OCI-LY7 (cell line): ENCODE results near the gene PARD3.

Source experiments
- CTCF ChIP-seq: fragments of 200-600 bp; sonication (generic); conservative IDR thresholded peaks from 2 replicates; pipeline ENCODE4 v1.5.1; 2014; ENCODE audit warnings: mild to moderate bottlenecking, antibody characterized with exemption, low read length, moderate library complexity, mixed read lengths
- EZH2phosphoT487 ChIP-seq: fragments of 200-600 bp; sonication (generic); IDR thresholded peaks from 2 replicates; pipeline ENCODE4 v1.6.1; 2018; ENCODE audit warnings: low read depth, borderline replicate concordance, mild to moderate bottlenecking, mixed run types, antibody characterized with exemption, low read length, moderate library complexity, mixed read lengths

- TF ChIP-seq CTCF (no peak), EZH2phosphoT487 (no peak)
Observed at GRCh38 chr10:34102893-34103506, 712.1 kb downstream of the PARD3 start.
